Measurements from ENCODE around the gene TANGO2. TPM values are rescaled to one million over a fixed set of nuclear protein-coding genes. Genes with fewer than 3 reads are reported as not detected.

TANGO2 gene
- total RNA-seq, 1 experiment from 2014 or later, result 13.9 TPM

GRCh38 chr22:20051927-20052308 lies 31.0 kb downstream of the TANGO2 start:
- Mint-ChIP-seq H3K9me3 (ENCODE audit: unreplicated experiment) (no peaks in the 10 kb centered on the region), H3K36me3 (ENCODE audit: insufficient read depth, unreplicated experiment) (peaks cover 21% of the 10 kb centered on the region), H3K27me3 (ENCODE audit: insufficient read depth, unreplicated experiment) (no peaks in the 10 kb centered on the region), H3K4me3 (ENCODE audit: unreplicated experiment) (no peak overlapping the region), H3K27ac (ENCODE audit: low read depth, unreplicated experiment) (no peak overlapping the region), H3K4me1 (ENCODE audit: insufficient read depth, unreplicated experiment) (no peaks in the 10 kb centered on the region)
- no peak for DNase-seq (ENCODE audit: unreplicated experiment)
- no peak for TF ChIP-seq CTCF (IDR thresholded peaks at IDR 0.05; ENCODE audit: unreplicated experiment)
- POLR2A ChIA-PET, result interaction anchor here (1.6 kb wide), 1 partner anchor 19 kb away, joined by 3 read pairs; no protein-coding TSS in a partner anchor
- CTCF ChIA-PET, result no interaction called here
- no TSS peak for BruUV-seq (replicated peaks)
- intact Hi-C loops (cut with micrococcal nuclease), result no loop called here

- intact Hi-C loops (cut with micrococcal nuclease), result no loop called here
- no peaks in the 10 kb centered on the region for H3K9me3 Mint-ChIP-seq (ENCODE audit: unreplicated experiment)
- DNase-seq (ENCODE audit: unreplicated experiment), result no peak
- no peaks in the 10 kb centered on the region for H3K27me3 Mint-ChIP-seq (ENCODE audit: insufficient read depth, unreplicated experiment)
- no TSS peak for BruUV-seq (replicated peaks)
- H3K4me1 Mint-ChIP-seq (ENCODE audit: insufficient read depth, unreplicated experiment), result no peaks in the 10 kb centered on the region
- no peak overlapping the region for H3K27ac Mint-ChIP-seq (ENCODE audit: low read depth, unreplicated experiment)
- TF ChIP-seq CTCF (IDR thresholded peaks at IDR 0.05; ENCODE audit: unreplicated experiment), result no peak
- peaks cover 21% of the 10 kb centered on the region for H3K36me3 Mint-ChIP-seq (ENCODE audit: insufficient read depth, unreplicated experiment)
- CTCF ChIA-PET, result interaction anchor here (0.5 kb wide), 1 partner anchor 23 kb away, joined by 4 read pairs; no protein-coding TSS in a partner anchor
- POLR2A ChIA-PET, result interaction anchor here (1.6 kb wide), 1 partner anchor 19 kb away, joined by 3 read pairs; no protein-coding TSS in a partner anchor
- no peak overlapping the region for H3K4me3 Mint-ChIP-seq (ENCODE audit: unreplicated experiment)
Observed at GRCh38 chr22:20052309-20053259, 31.7 kb downstream of the TANGO2 start.

- H3K27me3 Mint-ChIP-seq (ENCODE audit: insufficient read depth, unreplicated experiment), result no peaks in the 10 kb centered on the region
- no peak overlapping the region for H3K27ac Mint-ChIP-seq (ENCODE audit: low read depth, unreplicated experiment)
- peaks cover 25% of the 10 kb centered on the region for H3K36me3 Mint-ChIP-seq (ENCODE audit: insufficient read depth, unreplicated experiment)
- ChIA-PET POLR2A (no interaction called here), CTCF (interaction anchor here (0.5 kb wide), 2 partner anchors 24 to 100 kb away, joined by 4 to 6 read pairs; no protein-coding TSS in a partner anchor)
- intact Hi-C loops (cut with micrococcal nuclease), result no loop called here
- no peaks in the 10 kb centered on the region for H3K4me1 Mint-ChIP-seq (ENCODE audit: insufficient read depth, unreplicated experiment)
- no TSS peak for BruUV-seq (replicated peaks)
- no peaks in the 10 kb centered on the region for H3K9me3 Mint-ChIP-seq (ENCODE audit: unreplicated experiment)
- no peak for TF ChIP-seq CTCF (IDR thresholded peaks at IDR 0.05; ENCODE audit: unreplicated experiment)
- no peak overlapping the region for H3K4me3 Mint-ChIP-seq (ENCODE audit: unreplicated experiment)
- no peak for DNase-seq (ENCODE audit: unreplicated experiment)
Observed at GRCh38 chr22:20053407-20054033, 32.6 kb downstream of the TANGO2 start.

- intact Hi-C loops (cut with micrococcal nuclease), result no loop called here
- H3K9me3 Mint-ChIP-seq (ENCODE audit: unreplicated experiment), result no peaks in the 10 kb centered on the region
- no TSS peak for BruUV-seq (replicated peaks)
- H3K36me3 Mint-ChIP-seq (ENCODE audit: insufficient read depth, unreplicated experiment), result peaks cover 25% of the 10 kb centered on the region
- no peak overlapping the region for H3K4me3 Mint-ChIP-seq (ENCODE audit: unreplicated experiment)
- no peak for TF ChIP-seq CTCF (IDR thresholded peaks at IDR 0.05; ENCODE audit: unreplicated experiment)
- DNase-seq (ENCODE audit: unreplicated experiment), result no peak
- ChIA-PET POLR2A (no interaction called here), CTCF (interaction anchor here (0.5 kb wide), 1 partner anchor 100 kb away, joined by 6 read pairs; no protein-coding TSS in a partner anchor)
- no peaks in the 10 kb centered on the region for H3K4me1 Mint-ChIP-seq (ENCODE audit: insufficient read depth, unreplicated experiment)
- H3K27ac Mint-ChIP-seq (ENCODE audit: low read depth, unreplicated experiment), result no peak overlapping the region
- H3K27me3 Mint-ChIP-seq (ENCODE audit: insufficient read depth, unreplicated experiment), result no peaks in the 10 kb centered on the region
Observed at GRCh38 chr22:20054034-20054427, 33.1 kb downstream of the TANGO2 start.
